SU-DHL-6 (cell line): ENCODE data around the gene ANKRD50.

Source experiments
- H2AFZ ChIP-seq: fragments of 200-600 bp; sonication (generic); 2 replicates; pipeline ENCODE4 v1.6.1; 2014; ENCODE audit warnings: low read depth, mild to moderate bottlenecking, moderate library complexity, mixed read lengths, antibody characterized with exemption, low read length; ENCODE audit not compliant: severe bottlenecking
- H3F3A ChIP-seq: fragments of 200-600 bp; shearing (Covaris generic); 2 replicates; pipeline ENCODE4 v1.6.0; 2016; ENCODE audit warnings: antibody characterized with exemption, mild to moderate bottlenecking; ENCODE audit not compliant: insufficient read depth
- H3K27ac ChIP-seq: fragments of 200-600 bp; sonication (generic); 2 replicates; pipeline ENCODE4 v1.5.1; 2016; ENCODE audit warnings: low read depth, mild to moderate bottlenecking, low read length, moderate library complexity, mixed read lengths
- H3K27me3 ChIP-seq: fragments of 200-600 bp; sonication (generic), shearing (Covaris generic); 2 replicates; pipeline ENCODE4 v1.6.0; 2014; ENCODE audit warnings: mild to moderate bottlenecking, low read length
- H3K36me3 ChIP-seq: fragments of 200-600 bp; sonication (generic); 2 replicates; pipeline ENCODE4 v1.6.1; 2014; ENCODE audit warnings: mild to moderate bottlenecking, low read length, mixed read lengths
- H3K4me2 ChIP-seq: fragments of 300-600, 200-600 bp; shearing (Covaris generic), sonication (generic); 2 replicates; pipeline ENCODE4 v1.6.0; 2014; ENCODE audit warnings: low read length, low read depth, mild to moderate bottlenecking; ENCODE audit not compliant: poor library complexity, severe bottlenecking
- H3K4me3 ChIP-seq: fragments of 200-600 bp; sonication (generic); 2 replicates; pipeline ENCODE4 v1.5.1; 2014; ENCODE audit warnings: antibody characterized with exemption, low read length, mild to moderate bottlenecking, mixed read lengths; ENCODE audit not compliant: insufficient read depth, poor library complexity, severe bottlenecking
- H3K79me2 ChIP-seq: fragments of 200-600 bp; sonication (generic); 2 replicates; pipeline ENCODE4 v1.6.1; 2014; ENCODE audit warnings: mild to moderate bottlenecking, low read length, moderate library complexity; ENCODE audit not compliant: insufficient read depth
- H3K9ac ChIP-seq: fragments of 200-600 bp; sonication (generic); 2 replicates; pipeline ENCODE4 v1.7.0; 2014; ENCODE audit warnings: mild to moderate bottlenecking, low read length
- H3K9me2 ChIP-seq: fragments of 200-600 bp; sonication (generic); replicated peaks from 2 replicates; pipeline ENCODE4 v1.6.1; 2014; ENCODE audit warnings: low read length; ENCODE audit not compliant: insufficient read depth
- H3K9me3 ChIP-seq: fragments of 200-600 bp; sonication (generic); 2 replicates; pipeline ENCODE4 v1.6.1; 2014; ENCODE audit warnings: low read length, mixed read lengths; ENCODE audit not compliant: insufficient read depth
- H4K20me1 ChIP-seq: fragments of 200-600 bp; sonication (generic); 2 replicates; pipeline ENCODE4 v1.6.1; 2014; ENCODE audit warnings: low read depth, mild to moderate bottlenecking, antibody characterized with exemption, low read length, moderate library complexity, mixed read lengths
- CTCF ChIP-seq: fragments of 200-600 bp; sonication (generic); IDR thresholded peaks from one replicate; pipeline ENCODE4 v1.5.1; 2017; ENCODE audit warnings: antibody characterized with exemption, mild to moderate bottlenecking, low read length, moderate library complexity; ENCODE audit not compliant: insufficient read depth, poor library complexity, severe bottlenecking
- EZH2phosphoT487 ChIP-seq: fragments of 200-600 bp; sonication (generic), shearing (Covaris generic); conservative IDR thresholded peaks from 2 replicates; pipeline ENCODE4 v1.6.1; 2018; ENCODE audit warnings: mild to moderate bottlenecking, antibody characterized with exemption, low read length, moderate library complexity, mixed read lengths

ANKRD50 gene

GRCh38 chr4:124743711-124744110 lies 31.2 kb upstream of the ANKRD50 start:
- no peaks in the 10 kb centered on the region for H3K27me3 ChIP-seq
- no peaks in the 10 kb centered on the region for H3K9me3 ChIP-seq
- H2AFZ ChIP-seq, result no peak overlapping the region
- H3K9me2 ChIP-seq, result no peaks in the 10 kb centered on the region
- H3F3A ChIP-seq, result no peaks in the 10 kb centered on the region
- no peaks in the 10 kb centered on the region for H3K79me2 ChIP-seq
- H4K20me1 ChIP-seq, result no peaks in the 10 kb centered on the region
- H3K4me2 ChIP-seq, result no peak overlapping the region
- no peak overlapping the region for H3K9ac ChIP-seq
- TF ChIP-seq EZH2phosphoT487 (no peak), CTCF (no peak)
- no peak overlapping the region for H3K4me3 ChIP-seq
- H3K27ac ChIP-seq, result no peak overlapping the region
- H3K36me3 ChIP-seq, result no peaks in the 10 kb centered on the region

GRCh38 chr4:124740501-124740900 lies 28.0 kb upstream of the ANKRD50 start:
- Histone ChIP-seq H3K9me3 (no peaks in the 10 kb centered on the region), H3K27ac (no peak overlapping the region), H2AFZ (no peak overlapping the region), H3K9me2 (no peaks in the 10 kb centered on the region), H3K4me2 (no peak overlapping the region), H4K20me1 (no peaks in the 10 kb centered on the region), H3K9ac (no peak overlapping the region), H3F3A (no peaks in the 10 kb centered on the region), H3K4me3 (no peak overlapping the region), H3K27me3 (no peaks in the 10 kb centered on the region), H3K36me3 (no peaks in the 10 kb centered on the region), H3K79me2 (no peaks in the 10 kb centered on the region)
- no peak for TF ChIP-seq EZH2phosphoT487
- no peak for TF ChIP-seq CTCF

- no peaks in the 10 kb centered on the region for H3K9me2 ChIP-seq
- H3K4me3 ChIP-seq, result no peak overlapping the region
- H3K27ac ChIP-seq, result no peak overlapping the region
- H2AFZ ChIP-seq, result no peak overlapping the region
- H3F3A ChIP-seq, result no peaks in the 10 kb centered on the region
- no peaks in the 10 kb centered on the region for H3K36me3 ChIP-seq
- H3K9ac ChIP-seq, result no peak overlapping the region
- no peak overlapping the region for H3K4me2 ChIP-seq
- no peaks in the 10 kb centered on the region for H3K27me3 ChIP-seq
- no peaks in the 10 kb centered on the region for H4K20me1 ChIP-seq
- no peak for TF ChIP-seq EZH2phosphoT487
- TF ChIP-seq CTCF, result no peak
- no peaks in the 10 kb centered on the region for H3K9me3 ChIP-seq
- no peaks in the 10 kb centered on the region for H3K79me2 ChIP-seq
Observed at GRCh38 chr4:124738994-124739393, 26.5 kb upstream of the ANKRD50 start.
